ENCODE results near the gene ZNF609.

Gene ZNF609

GRCh38 chr15:64455961-64456371, 4.4 kb upstream of the ZNF609 start:
- DNase-seq = peak; percentile 85 to 97 (median 97)
- no peaks in the 10 kb centered on the region for H3K36me3 ChIP-seq (ENCODE audit: control insufficient read depth in 4 of 4, insufficient read depth in 4 of 4, low read length in 3 of 4)
- H3K27me3 ChIP-seq (replicated peaks in 2 of 5; ENCODE audit: control insufficient read depth in 4 of 5, insufficient read depth in 5 of 5, low read length in 4 of 5) = no peaks in the 10 kb centered on the region
- peaks cover 30 to 72% (median 62%) of the 10 kb centered on the region in 4 experiments for H3K4me1 ChIP-seq (ENCODE audit: control extremely low read depth in 1 of 4, control insufficient read depth in 4 of 4, insufficient read depth in 4 of 4, low read length in 3 of 4)
- peak overlapping the region in 6 of 7 experiments; percentile 0 to 67 (median 32) for H3K4me3 ChIP-seq (ENCODE audit: control insufficient read depth in 1 of 7, extremely low read depth in 1 of 7, insufficient read depth in 4 of 7, low read depth in 2 of 7, low read length in 6 of 7)
- CTCF ChIA-PET = interaction anchor here (0.6 to 1.5 kb wide), 4 partner anchors 8 to 29 kb away, joined by 3 read pairs; no protein-coding TSS in a partner anchor
- peak overlapping the region in 1 of 2 experiments; percentile 56 for H3K27ac ChIP-seq (ENCODE audit: insufficient read depth in 1 of 2, low read depth in 1 of 2, low read length in 2 of 2, poor library complexity in 1 of 2, severe bottlenecking in 2 of 2)
- WGBS (ENCODE audit: insufficient coverage) = 7% methylated on average over 2 of the region's 3 CpGs
- POLR2A ChIA-PET = interaction anchor here (0.9 kb wide), 1 partner anchor 29 kb away, joined by 3 read pairs; no protein-coding TSS in a partner anchor
- H3K9me3 ChIP-seq (ENCODE audit: control extremely low read depth in 1 of 5, control insufficient read depth in 4 of 5, insufficient read depth in 2 of 5, low read depth in 1 of 5, low read length in 4 of 5) = no peaks in the 10 kb centered on the region

GRCh38 chr15:64456634-64457108, 3.7 kb upstream of the ZNF609 start:
- peak overlapping the region; percentile 17 to 56 for H3K27ac ChIP-seq (ENCODE audit: insufficient read depth in 1 of 2, low read depth in 1 of 2, low read length in 2 of 2, poor library complexity in 1 of 2, severe bottlenecking in 2 of 2)
- H3K4me1 ChIP-seq (ENCODE audit: control extremely low read depth in 1 of 4, control insufficient read depth in 4 of 4, insufficient read depth in 4 of 4, low read length in 3 of 4) = peaks cover 30 to 77% (median 66%) of the 10 kb centered on the region in 4 experiments
- ChIA-PET POLR2A (no interaction called here), CTCF (interaction anchor here (0.6 to 1.6 kb wide), 7 partner anchors 9 to 178 kb away, joined by 3 to 4 read pairs (median 3); no protein-coding TSS in a partner anchor)
- no peaks in the 10 kb centered on the region for H3K9me3 ChIP-seq (ENCODE audit: control extremely low read depth in 1 of 5, control insufficient read depth in 4 of 5, insufficient read depth in 2 of 5, low read depth in 1 of 5, low read length in 4 of 5)
- peak in 2 of 3 donors; percentile 59 to 70 for DNase-seq
- H3K27me3 ChIP-seq (replicated peaks in 2 of 5; ENCODE audit: control insufficient read depth in 4 of 5, insufficient read depth in 5 of 5, low read length in 4 of 5) = no peaks in the 10 kb centered on the region
- no peaks in the 10 kb centered on the region for H3K36me3 ChIP-seq (ENCODE audit: control insufficient read depth in 4 of 4, insufficient read depth in 4 of 4, low read length in 3 of 4)
- peak overlapping the region in 3 of 7 experiments; percentile 32 to 55 (median 45) for H3K4me3 ChIP-seq (ENCODE audit: control insufficient read depth in 1 of 7, extremely low read depth in 1 of 7, insufficient read depth in 4 of 7, low read depth in 2 of 7, low read length in 6 of 7)
- no CpG with 5 or more reads among the region's 1 CpG for WGBS (ENCODE audit: insufficient coverage)

GRCh38 chr15:64459066-64459781, 1.2 kb upstream of the ZNF609 start:
- ChIA-PET POLR2A (interaction anchor here (0.7 to 1.2 kb wide), 5 partner anchors 20 to 271 kb away, joined by 3 to 6 read pairs (median 3); no protein-coding TSS in a partner anchor), CTCF (interaction anchor here (0.8 to 2.2 kb wide), 9 partner anchors 8 to 189 kb away, joined by 3 to 6 read pairs (median 3); no protein-coding TSS in a partner anchor)
- Histone ChIP-seq H3K27me3 (replicated peaks in 2 of 5; ENCODE audit: control insufficient read depth in 4 of 5, insufficient read depth in 5 of 5, low read length in 4 of 5) (no peaks in the 10 kb centered on the region), H3K36me3 (ENCODE audit: control insufficient read depth in 4 of 4, insufficient read depth in 4 of 4, low read length in 3 of 4) (peaks cover 0 to 4% (median 0%) of the 10 kb centered on the region in 4 experiments), H3K27ac (ENCODE audit: insufficient read depth in 1 of 2, low read depth in 1 of 2, low read length in 2 of 2, poor library complexity in 1 of 2, severe bottlenecking in 2 of 2) (no peak overlapping the region), H3K9me3 (ENCODE audit: control extremely low read depth in 1 of 5, control insufficient read depth in 4 of 5, insufficient read depth in 2 of 5, low read depth in 1 of 5, low read length in 4 of 5) (no peaks in the 10 kb centered on the region), H3K4me3 (ENCODE audit: control insufficient read depth in 1 of 7, extremely low read depth in 1 of 7, insufficient read depth in 4 of 7, low read depth in 2 of 7, low read length in 6 of 7) (peak overlapping the region in 2 of 7 experiments; percentile 72 to 89), H3K4me1 (ENCODE audit: control extremely low read depth in 1 of 4, control insufficient read depth in 4 of 4, insufficient read depth in 4 of 4, low read length in 3 of 4) (peaks cover 42 to 91% (median 83%) of the 10 kb centered on the region in 4 experiments)
- no peak for DNase-seq
- WGBS (ENCODE audit: insufficient coverage) = 44% methylated on average over 3 of the region's 3 CpGs

GRCh38 chr15:64460724-64461720, 644 bp downstream of the ZNF609 start:
- DNase-seq = peak in 2 of 3 donors; percentile 58 to 67
- H3K4me1 ChIP-seq (ENCODE audit: control extremely low read depth in 1 of 4, control insufficient read depth in 4 of 4, insufficient read depth in 4 of 4, low read length in 3 of 4) = peaks cover 39 to 85% (median 77%) of the 10 kb centered on the region in 4 experiments
- peak overlapping the region; percentile 47 to 74 for H3K27ac ChIP-seq (ENCODE audit: insufficient read depth in 1 of 2, low read depth in 1 of 2, low read length in 2 of 2, poor library complexity in 1 of 2, severe bottlenecking in 2 of 2)
- peaks cover 0 to 4% (median 0%) of the 10 kb centered on the region in 4 experiments for H3K36me3 ChIP-seq (ENCODE audit: control insufficient read depth in 4 of 4, insufficient read depth in 4 of 4, low read length in 3 of 4)
- WGBS (ENCODE audit: insufficient coverage) = 0% methylated on average over 2 of the region's 56 CpGs
- POLR2A ChIA-PET = interaction anchor here (0.6 to 1.2 kb wide), 7 partner anchors 21 to 384 kb away, joined by 3 to 6 read pairs (median 3); no protein-coding TSS in a partner anchor
- no peaks in the 10 kb centered on the region for H3K9me3 ChIP-seq (ENCODE audit: control extremely low read depth in 1 of 5, control insufficient read depth in 4 of 5, insufficient read depth in 2 of 5, low read depth in 1 of 5, low read length in 4 of 5)
- no peaks in the 10 kb centered on the region for H3K27me3 ChIP-seq (replicated peaks in 2 of 5; ENCODE audit: control insufficient read depth in 4 of 5, insufficient read depth in 5 of 5, low read length in 4 of 5)
- peak overlapping the region; percentile 45 to 89 (median 76) for H3K4me3 ChIP-seq (ENCODE audit: control insufficient read depth in 1 of 7, extremely low read depth in 1 of 7, insufficient read depth in 4 of 7, low read depth in 2 of 7, low read length in 6 of 7)
- CTCF ChIA-PET = interaction anchor here (0.6 to 1.5 kb wide), 7 partner anchors 9 to 191 kb away, joined by 3 to 7 read pairs (median 3); no protein-coding TSS in a partner anchor

- H3K27me3 ChIP-seq (replicated peaks in 2 of 5; ENCODE audit: control insufficient read depth in 4 of 5, insufficient read depth in 5 of 5, low read length in 4 of 5) = no peaks in the 10 kb centered on the region
- peaks cover 0 to 4% (median 0%) of the 10 kb centered on the region in 4 experiments for H3K36me3 ChIP-seq (ENCODE audit: control insufficient read depth in 4 of 4, insufficient read depth in 4 of 4, low read length in 3 of 4)
- DNase-seq = peak in 1 of 3 donors; percentile 39
- peaks cover 31 to 85% (median 76%) of the 10 kb centered on the region in 4 experiments for H3K4me1 ChIP-seq (ENCODE audit: control extremely low read depth in 1 of 4, control insufficient read depth in 4 of 4, insufficient read depth in 4 of 4, low read length in 3 of 4)
- peak overlapping the region; percentile 27 to 89 (median 68) for H3K4me3 ChIP-seq (ENCODE audit: control insufficient read depth in 1 of 7, extremely low read depth in 1 of 7, insufficient read depth in 4 of 7, low read depth in 2 of 7, low read length in 6 of 7)
- no peaks in the 10 kb centered on the region for H3K9me3 ChIP-seq (ENCODE audit: control extremely low read depth in 1 of 5, control insufficient read depth in 4 of 5, insufficient read depth in 2 of 5, low read depth in 1 of 5, low read length in 4 of 5)
- ChIA-PET POLR2A (interaction anchor here (0.6 to 1.1 kb wide), 4 partner anchors 21 to 384 kb away, joined by 3 read pairs; no protein-coding TSS in a partner anchor), CTCF (interaction anchor here (1.0 to 1.1 kb wide), 3 partner anchors 8 to 18 kb away, joined by 3 to 7 read pairs (median 3); no protein-coding TSS in a partner anchor)
- WGBS (ENCODE audit: insufficient coverage) = 29% methylated on average over 4 of the region's 5 CpGs
- peak overlapping the region; percentile 47 to 74 for H3K27ac ChIP-seq (ENCODE audit: insufficient read depth in 1 of 2, low read depth in 1 of 2, low read length in 2 of 2, poor library complexity in 1 of 2, severe bottlenecking in 2 of 2)
These were observed 1.4 kb downstream of the ZNF609 start for GRCh38 chr15:64461721-64462162.

- CTCF ChIA-PET = interaction anchor here (1.0 to 1.1 kb wide), 3 partner anchors 16 to 191 kb away, joined by 3 read pairs; no protein-coding TSS in a partner anchor
- Histone ChIP-seq H3K27ac (ENCODE audit: insufficient read depth in 1 of 2, low read depth in 1 of 2, low read length in 2 of 2, poor library complexity in 1 of 2, severe bottlenecking in 2 of 2) (peak overlapping the region in 1 of 2 experiments; percentile 74), H3K4me1 (ENCODE audit: control extremely low read depth in 1 of 4, control insufficient read depth in 4 of 4, insufficient read depth in 4 of 4, low read length in 3 of 4) (peaks cover 24 to 80% (median 72%) of the 10 kb centered on the region in 4 experiments), H3K27me3 (replicated peaks in 2 of 5; ENCODE audit: control insufficient read depth in 4 of 5, insufficient read depth in 5 of 5, low read length in 4 of 5) (no peaks in the 10 kb centered on the region), H3K4me3 (ENCODE audit: control insufficient read depth in 1 of 7, extremely low read depth in 1 of 7, insufficient read depth in 4 of 7, low read depth in 2 of 7, low read length in 6 of 7) (peak overlapping the region in 3 of 7 experiments; percentile 58 to 89 (median 68)), H3K9me3 (ENCODE audit: control extremely low read depth in 1 of 5, control insufficient read depth in 4 of 5, insufficient read depth in 2 of 5, low read depth in 1 of 5, low read length in 4 of 5) (no peaks in the 10 kb centered on the region), H3K36me3 (ENCODE audit: control insufficient read depth in 4 of 4, insufficient read depth in 4 of 4, low read length in 3 of 4) (peaks cover 0 to 4% (median under 1%) of the 10 kb centered on the region in 4 experiments)
- POLR2A ChIA-PET = no interaction called here
- DNase-seq = no peak
These were observed 2.1 kb downstream of the ZNF609 start for GRCh38 chr15:64462492-64462891.
